OCI-LY1 (cell line): Measurements from ENCODE around the gene MBD3L2.
A peak's percentile ranks its signal among the peaks of the same experiment; 100 is the strongest.

Experiments
- H2AFZ ChIP-seq: fragments of 200-600 bp; sonication (generic), shearing (Covaris generic); 2 replicates; pipeline ENCODE4 v1.6.0; 2014; ENCODE audit warnings: antibody characterized with exemption, mild to moderate bottlenecking, low read length
- H3F3A ChIP-seq: fragments of 200-600 bp; sonication (generic), shearing (Covaris generic); 2 replicates; pipeline ENCODE4 v1.6.0; 2014; ENCODE audit warnings: mild to moderate bottlenecking, antibody characterized with exemption, low read length, moderate library complexity; ENCODE audit not compliant: insufficient read depth
- H3K27ac ChIP-seq: fragments of 200-600 bp; sonication (generic); 2 replicates; pipeline ENCODE4 v1.5.1; 2014; ENCODE audit warnings: low read length, mixed run types, mild to moderate bottlenecking, low read depth; ENCODE audit not compliant: poor library complexity, severe bottlenecking
- H3K27me3 ChIP-seq: fragments of 200-600 bp; sonication (generic); 2 replicates; pipeline ENCODE4 v1.6.0; 2014; ENCODE audit warnings: antibody characterized with exemption, mild to moderate bottlenecking, low read length, moderate library complexity; ENCODE audit not compliant: insufficient read depth
- H3K36me3 ChIP-seq: fragments of 200-600 bp; sonication (generic); 2 replicates; pipeline ENCODE4 v1.6.1; 2014; ENCODE audit warnings: mild to moderate bottlenecking, antibody characterized with exemption, low read length, moderate library complexity, mixed read lengths; ENCODE audit not compliant: insufficient read depth
- H3K4me1 ChIP-seq: fragments of 200-600 bp; sonication (generic); 2 replicates; pipeline ENCODE4 v1.5.1; 2014; ENCODE audit warnings: mild to moderate bottlenecking, low read length, moderate library complexity; ENCODE audit not compliant: insufficient read depth, severe bottlenecking
- H3K4me2 ChIP-seq: fragments of 200-600 bp; sonication (generic), shearing (Covaris generic); 2 replicates; pipeline ENCODE4 v1.6.1; 2014; ENCODE audit warnings: low read length
- H3K4me3 ChIP-seq: fragments of 200-600 bp; sonication (generic); 2 replicates; pipeline ENCODE4 v1.5.1; 2014; ENCODE audit warnings: low read length, low read depth, mild to moderate bottlenecking, mixed read lengths; ENCODE audit not compliant: poor library complexity, severe bottlenecking
- H3K79me2 ChIP-seq: fragments of 200-600 bp; shearing (Covaris generic); 2 replicates; pipeline ENCODE4 v1.6.1; 2016; ENCODE audit warnings: mixed run types, low read length, mixed read lengths; ENCODE audit not compliant: insufficient read depth
- H3K9ac ChIP-seq: fragments of 200-600 bp; sonication (generic), shearing (Covaris generic); 2 replicates; pipeline ENCODE4 v1.6.1; 2014; ENCODE audit warnings: mild to moderate bottlenecking, low read length, mixed read lengths
- H3K9me2 ChIP-seq: fragments of 200-600 bp; sonication (generic), shearing (Covaris generic); 2 replicates; pipeline ENCODE4 v1.6.1; 2014; ENCODE audit warnings: low read depth, mild to moderate bottlenecking, low read length, mixed read lengths
- H3K9me3 ChIP-seq: fragments of 200-600 bp; shearing (Covaris generic); 2 replicates; pipeline ENCODE4 v1.6.1; 2014; ENCODE audit warnings: low read length, mixed read lengths
- H4K20me1 ChIP-seq: fragments of 200-600 bp; sonication (generic), shearing (Covaris generic); 2 replicates; pipeline ENCODE4 v1.6.0; 2016; ENCODE audit warnings: mild to moderate bottlenecking, low read length; ENCODE audit not compliant: insufficient read depth
- CTCF ChIP-seq: fragments of 200-600 bp; sonication (generic), shearing (Covaris generic); IDR thresholded peaks from 2 replicates; pipeline ENCODE4 v1.5.1; 2017; ENCODE audit warnings: mild to moderate bottlenecking, antibody characterized with exemption, low read length, moderate library complexity, mixed read lengths
- EZH2 ChIP-seq: fragments of 200-600 bp; sonication (generic), shearing (Covaris generic); IDR thresholded peaks from 2 replicates; pipeline ENCODE4 v1.8.0; 2017; ENCODE audit warnings: borderline replicate concordance, mixed run types, mild to moderate bottlenecking, antibody characterized with exemption, low read length, moderate library complexity, mixed read lengths

Gene MBD3L2

DNA sequence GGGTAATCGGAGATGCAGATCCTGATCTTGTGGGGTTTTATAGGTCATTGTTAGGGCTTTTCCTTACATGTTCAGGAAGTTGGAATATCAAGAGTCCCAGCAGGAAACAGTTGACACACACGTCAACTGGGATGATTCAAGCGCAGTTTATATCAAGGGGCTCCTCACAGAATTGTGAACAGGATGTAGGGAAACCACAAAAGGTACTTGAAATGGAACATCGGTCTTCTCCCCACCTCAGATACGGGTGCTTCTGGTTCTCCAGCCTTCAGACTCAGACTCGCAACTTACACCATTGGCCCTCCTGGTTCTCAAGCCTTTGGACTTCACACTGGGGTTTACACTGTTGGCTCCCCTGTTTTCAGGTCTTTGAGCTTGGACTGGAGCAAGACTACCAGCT lies 39.9 kb downstream of the MBD3L2 start:
- H3K9me2 ChIP-seq = no peaks in the 10 kb centered on the region
- no peaks in the 10 kb centered on the region for H3F3A ChIP-seq
- H4K20me1 ChIP-seq = no peaks in the 10 kb centered on the region
- H3K9ac ChIP-seq = no peak overlapping the region
- no peak overlapping the region for H2AFZ ChIP-seq
- TF ChIP-seq EZH2 = no peak
- no peak for TF ChIP-seq CTCF
- H3K4me3 ChIP-seq = no peak overlapping the region
- H3K27ac ChIP-seq = no peak overlapping the region
- H3K4me1 ChIP-seq = no peaks in the 10 kb centered on the region
- no peaks in the 10 kb centered on the region for H3K27me3 ChIP-seq
- H3K79me2 ChIP-seq = no peaks in the 10 kb centered on the region
- peaks cover 21% of the 10 kb centered on the region for H3K9me3 ChIP-seq
- no peak overlapping the region for H3K4me2 ChIP-seq
- H3K36me3 ChIP-seq = peaks cover 29% of the 10 kb centered on the region

GRCh38 chr19:7098096-7098495 lies 49.0 kb downstream of the MBD3L2 start:
- Histone ChIP-seq H3K9me2 (no peaks in the 10 kb centered on the region), H2AFZ (no peak overlapping the region), H4K20me1 (no peaks in the 10 kb centered on the region), H3K27me3 (no peaks in the 10 kb centered on the region), H3K27ac (no peak overlapping the region), H3K4me3 (peak overlapping the region; percentile 63), H3K36me3 (no peaks in the 10 kb centered on the region; the same call in 1 of the 2 replicates), H3K9ac (peak overlapping the region; percentile 72; the same call in 1 of the 2 replicates), H3K4me1 (peaks cover 23% of the 10 kb centered on the region), H3K9me3 (peaks cover 6% of the 10 kb centered on the region; the same call in 1 of the 2 replicates), H3K79me2 (no peaks in the 10 kb centered on the region), H3K4me2 (peak overlapping the region; percentile 64), H3F3A (no peaks in the 10 kb centered on the region)
- TF ChIP-seq CTCF = no peak

DNA sequence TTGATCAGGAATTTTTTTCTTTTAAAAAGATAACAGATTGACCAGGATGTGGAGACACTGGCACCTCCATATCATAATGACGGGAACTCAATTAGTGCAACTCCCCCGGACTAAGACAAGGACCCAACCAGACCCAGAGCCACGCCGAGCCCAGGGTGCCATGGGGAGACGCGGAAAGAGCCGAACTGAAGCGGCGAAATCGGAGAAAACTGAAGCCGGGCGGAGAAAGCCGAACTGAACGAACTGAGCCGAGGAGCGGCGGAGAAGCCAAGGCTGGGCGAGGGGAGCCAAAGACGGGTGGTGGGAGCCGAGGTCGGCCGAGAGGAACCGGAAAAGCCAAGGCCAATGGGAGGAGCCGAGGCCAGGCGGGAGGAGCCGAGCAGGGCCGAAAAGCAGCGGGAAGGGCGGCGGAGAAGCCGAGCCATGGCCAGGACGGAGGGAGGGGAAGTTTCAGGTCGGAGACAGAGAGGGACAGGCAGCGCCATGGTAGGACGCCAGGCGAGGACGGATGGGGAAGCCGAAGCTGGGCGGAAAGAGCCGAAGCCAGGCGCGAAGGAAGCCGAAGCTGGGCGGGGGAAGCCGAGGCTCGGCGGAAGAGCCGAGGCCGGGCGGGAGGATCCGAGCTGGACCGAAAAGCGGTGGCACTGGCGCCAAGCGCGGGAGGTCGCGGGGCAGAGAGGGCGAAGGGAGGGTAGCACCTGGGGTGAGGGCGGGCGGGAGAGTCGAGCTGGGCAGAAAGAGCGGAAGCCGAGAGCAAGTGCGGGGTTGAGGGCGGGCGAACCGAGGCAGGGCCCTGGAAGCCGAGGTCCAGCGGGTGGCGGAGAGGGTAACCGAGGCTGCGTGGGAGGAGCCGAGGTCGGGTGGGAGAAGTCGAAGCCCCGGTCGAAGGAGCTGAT lies 49.8 kb downstream of the MBD3L2 start:
- Histone ChIP-seq H3K9me2 (no peaks in the 10 kb centered on the region), H3K27ac (peak overlapping the region; percentile 58), H3K79me2 (no peaks in the 10 kb centered on the region), H3K27me3 (no peaks in the 10 kb centered on the region), H3K4me1 (peaks cover 23% of the 10 kb centered on the region), H3K4me2 (peak overlapping the region; percentile 64), H3F3A (no peaks in the 10 kb centered on the region), H2AFZ (no peak overlapping the region), H4K20me1 (no peaks in the 10 kb centered on the region), H3K36me3 (no peaks in the 10 kb centered on the region; the same call in 1 of the 2 replicates), H3K9me3 (peaks cover 6% of the 10 kb centered on the region; the same call in 1 of the 2 replicates), H3K9ac (peak overlapping the region; percentile 72), H3K4me3 (peak overlapping the region; percentile 63)
- no peak for TF ChIP-seq CTCF
- no peak for TF ChIP-seq EZH2
